Ovary (tissue), 9 donors: ENCODE results near the gene ACY1. TPM values are rescaled to one million over a fixed set of nuclear protein-coding genes. Genes with fewer than 3 reads are reported as not detected.

Source experiments
- DNase-seq, 5 donors: peaks; one replicate each; pipeline ENCODE4 v3.0.0-alpha.2; 2019 to 2020
- H3K27ac ChIP-seq, 2 donors: fragments of 200-600 bp; one replicate each; pipeline versions ENCODE4 v1.5.1 to v1.8.0; 2019 to 2022
- H3K27me3 ChIP-seq: fragments of 200-600 bp; one replicate; pipeline ENCODE4 v1.8.0; 2022
- H3K36me3 ChIP-seq: fragments of 200-600 bp; sonication (generic); one replicate; pipeline ENCODE4 v1.5.1; 2019
- H3K4me1 ChIP-seq: one replicate; pipeline ENCODE4 v1.8.1; 2013; ENCODE audit warnings: mild to moderate bottlenecking, moderate library complexity; ENCODE audit not compliant: insufficient read depth
- H3K4me3 ChIP-seq: fragments of 200-600 bp; sonication (generic); one replicate; pipeline ENCODE4 v1.5.1; 2017
- H3K9me3 ChIP-seq, 2 donors: fragments of 200-600 bp in 1 of 2; sonication (generic) in 1 of 2; one replicate each; pipeline versions ENCODE4 v1.5.1 to v1.8.1; 2013 to 2019; ENCODE audit warnings: mild to moderate bottlenecking in 1 of 2, moderate library complexity in 1 of 2
- EP300 ChIP-seq: sonication (generic); formaldehyde crosslinking; IDR thresholded peaks from one replicate; pipeline ENCODE4 v1.6.1; 2017; ENCODE audit warnings: antibody characterized with exemption
- POLR2A ChIP-seq: fragments of 450-650 bp; IDR thresholded peaks from one replicate; pipeline ENCODE4 v1.6.1; 2017; ENCODE audit warnings: antibody characterized with exemption, mild to moderate bottlenecking, moderate library complexity
- WGBS, 3 donors: extraction: QIAGEN DNeasy Blood & Tissue Kit in 1 of 3; methylation state at CpG; one replicate each; pipeline versions ENCODE4 v1.1.5 to v1.1.7; 2013 to 2017; 5-methylcytosine and 5-hydroxymethylcytosine counted together
- intact Hi-C, 4 donors: fragments of 100-400 bp; cut with DNase I; formaldehyde crosslinking; loops; one replicate each; pipeline versions ENCODE4 v1.11.0 to v1.15.1; 2022 to 2023
- polyA plus RNA-seq, 2 donors: library from polyadenylated mRNA; stranded (reverse); fragments of 200-250 nt in 1 of 2; fragments of 350-450 nt in 1 of 2; fragmentation: Illumina TruSeq in 1 of 2; extraction: RNeasy Lipid Tissue Mini Kit (QIAGEN cat#74804) in 1 of 2; gene quantifications; one replicate each; pipeline ENCODE4 v1.2.3, GENCODE V29; 2013 to 2014
- total RNA-seq, 7 donors: library from RNA; depleted of rRNA in 2 of 7; stranded (reverse); fragments of >200 nt in 2 of 7; fragmentation: NEBNext Ultra II Directional in 3 of 7; extraction: Animal tissue kit (Norgen Biotek cat#: 25700) in 3 of 7; gene quantifications; one replicate each; pipeline versions ENCODE4 v1.1.0 to v1.2.4, GENCODE V29; 2016 to 2023
- TF ChIP-seq, protein P1 (sequence below), 3 donors: fragments of 450-650 bp in 2 of 3; fragments of 200-600 bp in 1 of 3; IDR thresholded peaks; one replicate each; pipeline versions ENCODE4 v1.5.1 to v1.8.0; 2016 to 2022; ENCODE audit warnings: antibody characterized with exemption in 3 of 3, mild to moderate bottlenecking in 1 of 3
- donor health status: DM: no; HTN: no; CAD: no; lungs with moderate emphysema.
- donor health status: DM: no; HTN: no; CAD: no.
- donor health status: Bipolar disorder and iron deficiency.
- donor health status: DM: yes; HTN: yes; CAD: no.
- donor health status: DM: no; HTN: no; CAD: no.
- donor health status: DM: yes; HTN: yes; CAD: no.

Gene ACY1
- total and polyA plus RNA-seq, 9 donors = 8.4 to 27.4 (median 14.7) TPM

GRCh38 chr3:51977446-51978142 lies 5.7 kb upstream of the ACY1 start:
- TF ChIP-seq EP300 (no peak), POLR2A (no peak)
- TF ChIP-seq, protein P1, sequence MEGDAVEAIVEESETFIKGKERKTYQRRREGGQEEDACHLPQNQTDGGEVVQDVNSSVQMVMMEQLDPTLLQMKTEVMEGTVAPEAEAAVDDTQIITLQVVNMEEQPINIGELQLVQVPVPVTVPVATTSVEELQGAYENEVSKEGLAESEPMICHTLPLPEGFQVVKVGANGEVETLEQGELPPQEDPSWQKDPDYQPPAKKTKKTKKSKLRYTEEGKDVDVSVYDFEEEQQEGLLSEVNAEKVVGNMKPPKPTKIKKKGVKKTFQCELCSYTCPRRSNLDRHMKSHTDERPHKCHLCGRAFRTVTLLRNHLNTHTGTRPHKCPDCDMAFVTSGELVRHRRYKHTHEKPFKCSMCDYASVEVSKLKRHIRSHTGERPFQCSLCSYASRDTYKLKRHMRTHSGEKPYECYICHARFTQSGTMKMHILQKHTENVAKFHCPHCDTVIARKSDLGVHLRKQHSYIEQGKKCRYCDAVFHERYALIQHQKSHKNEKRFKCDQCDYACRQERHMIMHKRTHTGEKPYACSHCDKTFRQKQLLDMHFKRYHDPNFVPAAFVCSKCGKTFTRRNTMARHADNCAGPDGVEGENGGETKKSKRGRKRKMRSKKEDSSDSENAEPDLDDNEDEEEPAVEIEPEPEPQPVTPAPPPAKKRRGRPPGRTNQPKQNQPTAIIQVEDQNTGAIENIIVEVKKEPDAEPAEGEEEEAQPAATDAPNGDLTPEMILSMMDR (IDR thresholded peaks at IDR 0.05) = no peak
- intact Hi-C loops = no loop called here
- Histone ChIP-seq H3K27ac (no peak overlapping the region), H3K27me3 (no peaks in the 10 kb centered on the region), H3K4me1 (peaks cover 5% of the 10 kb centered on the region), H3K9me3 (no peaks in the 10 kb centered on the region), H3K4me3 (no peak overlapping the region), H3K36me3 (no peaks in the 10 kb centered on the region)
- WGBS, 3 donors = 85 to 88% (median 85%) methylated on average over 6 to 9 of the region's 9 CpGs
- no peak for DNase-seq

GRCh38 chr3:51978143-51978502 lies 5.2 kb upstream of the ACY1 start:
- intact Hi-C loops = no loop called here
- DNase-seq = no peak
- H3K27ac ChIP-seq = no peak overlapping the region
- TF ChIP-seq, protein P1 (IDR thresholded peaks at IDR 0.05) = no peak
- TF ChIP-seq POLR2A (no peak), EP300 (no peak)
- 71 to 75% (median 73%) methylated on average over 4 of the region's 4 CpGs for WGBS, 3 donors
- H3K9me3 ChIP-seq = no peaks in the 10 kb centered on the region
- H3K36me3 ChIP-seq = no peaks in the 10 kb centered on the region
- H3K27me3 ChIP-seq = no peaks in the 10 kb centered on the region
- H3K4me3 ChIP-seq = no peak overlapping the region
- peaks cover 5% of the 10 kb centered on the region for H3K4me1 ChIP-seq

- H3K4me1 ChIP-seq = peaks cover 9% of the 10 kb centered on the region
- no peak for DNase-seq
- intact Hi-C loops = no loop called here
- no peaks in the 10 kb centered on the region for H3K36me3 ChIP-seq
- no peaks in the 10 kb centered on the region for H3K9me3 ChIP-seq
- no peaks in the 10 kb centered on the region for H3K27me3 ChIP-seq
- WGBS, 3 donors = 93 to 98% (median 97%) methylated on average over 10 of the region's 10 CpGs
- H3K27ac ChIP-seq = no peak overlapping the region
- TF ChIP-seq, protein P1 (IDR thresholded peaks at IDR 0.05) = no peak
- TF ChIP-seq POLR2A (no peak), EP300 (no peak)
- no peak overlapping the region for H3K4me3 ChIP-seq
Observed at GRCh38 chr3:51980253-51980652, 3.1 kb upstream of the ACY1 start.

GRCh38 chr3:51982352-51982837 lies 940 bp upstream of the ACY1 start:
- Histone ChIP-seq H3K27ac (peak overlapping the region; percentile 65 to 96), H3K4me1 (peaks cover 9% of the 10 kb centered on the region), H3K4me3 (peak overlapping the region; percentile 61), H3K9me3 (no peaks in the 10 kb centered on the region), H3K36me3 (no peaks in the 10 kb centered on the region), H3K27me3 (no peaks in the 10 kb centered on the region)
- WGBS, 3 donors = 8 to 16% (median 14%) methylated on average over 4 of the region's 4 CpGs
- DNase-seq = no peak
- TF ChIP-seq POLR2A (no peak), EP300 (no peak)
- TF ChIP-seq, protein P1 (IDR thresholded peaks at IDR 0.05) = peak in 1 of 3 donors; percentile 27
- intact Hi-C loops = no loop called here
